Stomach (tissue), 9 donors: ENCODE data around the gene AIF1L. TPM values are rescaled to one million over a fixed set of nuclear protein-coding genes. Genes with fewer than 3 reads are reported as not detected.

ENCODE experiments used
- DNase-seq, 2 donors: peaks; one replicate each; pipeline versions ENCODE4 v3.0.0 to v3.0.0-alpha.2; 2013 to 2019
- H3K27ac ChIP-seq, 5 donors: fragments of 200-600 bp in 4 of 5; sonication (generic) in 4 of 5; one replicate each; pipeline ENCODE4 v1.5.1; 2013 to 2019; ENCODE audit warnings: mild to moderate bottlenecking in 1 of 5, moderate library complexity in 1 of 5
- H3K27me3 ChIP-seq, 3 donors: fragments of 200-600 bp; sonication (generic); one replicate each; pipeline ENCODE4 v1.5.1; 2017 to 2019; ENCODE audit warnings: mixed run types in 1 of 3
- H3K36me3 ChIP-seq, 4 donors: fragments of 200-600 bp; sonication (generic); 1 replicate in 3 of 4; 2 replicates in 1 of 4; pipeline ENCODE4 v1.5.1; 2016 to 2019
- H3K4me1 ChIP-seq, 4 donors: fragments of 200-600 bp; sonication (generic); one replicate each; pipeline ENCODE4 v1.5.1; 2016 to 2019
- H3K4me3 ChIP-seq, 4 donors: fragments of 200-600 bp; sonication (generic) in 3 of 4; one replicate each; pipeline ENCODE4 v1.5.1; 2016 to 2019; ENCODE audit warnings: mild to moderate bottlenecking in 1 of 4
- H3K9me3 ChIP-seq, 4 donors: fragments of 200-600 bp; sonication (generic); one replicate each; pipeline ENCODE4 v1.5.1; 2016 to 2019
- EP300 ChIP-seq: sonication (generic); formaldehyde crosslinking; IDR thresholded peaks from one replicate; pipeline ENCODE4 v1.6.1; 2017; ENCODE audit warnings: antibody characterized with exemption
- POLR2A ChIP-seq, 4 donors: fragments of 450-650 bp; IDR thresholded peaks; one replicate each; pipeline ENCODE4 v1.6.1; 2016; ENCODE audit warnings: antibody characterized with exemption in 4 of 4, control low read depth in 2 of 4, mild to moderate bottlenecking in 1 of 4, moderate library complexity in 1 of 4
- POLR2AphosphoS5 ChIP-seq, 3 donors: sonication (generic); formaldehyde crosslinking; IDR thresholded peaks; one replicate each; pipeline ENCODE4 v1.6.1; 2016; ENCODE audit warnings: antibody characterized with exemption in 3 of 3
- WGBS, 5 donors: extraction: QIAGEN DNeasy Blood & Tissue Kit in 3 of 5; methylation state at CpG; one replicate each; pipeline versions ENCODE4 v1.1.5 to v1.1.7; 2013 to 2018; 5-methylcytosine and 5-hydroxymethylcytosine counted together
- intact Hi-C: fragments of 100-400 bp; cut with DNase I; formaldehyde crosslinking; loops from one replicate; pipeline ENCODE4 v1.15.1; 2023; ENCODE audit warnings: low total_unique reads
- polyA plus RNA-seq, 3 donors: library from polyadenylated mRNA; stranded (reverse); fragments of 200-250 nt; gene quantifications; one replicate each; pipeline ENCODE4 v1.2.3, GENCODE V29; 2013
- total RNA-seq, 5 donors: library from RNA; depleted of rRNA; stranded (reverse); fragments of >200 nt; gene quantifications; one replicate each; pipeline versions ENCODE4 v1.1.0 to v1.2.3, GENCODE V29; 2014 to 2016
- TF ChIP-seq, protein P1 (sequence below), 7 experiments: fragments of 450-650 bp in 4 of 7; fragments of 200-600 bp in 3 of 7; sonication (generic) in 3 of 7; IDR thresholded peaks; one replicate each; pipeline ENCODE4 v1.5.1; 2016 to 2019; ENCODE audit warnings: antibody characterized with exemption in 7 of 7, control low read depth in 2 of 7, mild to moderate bottlenecking in 1 of 7
- donor health status: healthy with polysubstance abuse.
- donor health status: Bipolar disorder and iron deficiency.
- donor health status: healthy.

AIF1L gene
- total and polyA plus RNA-seq, 8 donors, result 1.2 to 18.4 (median 9.0) TPM; not detected in 2

DNA sequence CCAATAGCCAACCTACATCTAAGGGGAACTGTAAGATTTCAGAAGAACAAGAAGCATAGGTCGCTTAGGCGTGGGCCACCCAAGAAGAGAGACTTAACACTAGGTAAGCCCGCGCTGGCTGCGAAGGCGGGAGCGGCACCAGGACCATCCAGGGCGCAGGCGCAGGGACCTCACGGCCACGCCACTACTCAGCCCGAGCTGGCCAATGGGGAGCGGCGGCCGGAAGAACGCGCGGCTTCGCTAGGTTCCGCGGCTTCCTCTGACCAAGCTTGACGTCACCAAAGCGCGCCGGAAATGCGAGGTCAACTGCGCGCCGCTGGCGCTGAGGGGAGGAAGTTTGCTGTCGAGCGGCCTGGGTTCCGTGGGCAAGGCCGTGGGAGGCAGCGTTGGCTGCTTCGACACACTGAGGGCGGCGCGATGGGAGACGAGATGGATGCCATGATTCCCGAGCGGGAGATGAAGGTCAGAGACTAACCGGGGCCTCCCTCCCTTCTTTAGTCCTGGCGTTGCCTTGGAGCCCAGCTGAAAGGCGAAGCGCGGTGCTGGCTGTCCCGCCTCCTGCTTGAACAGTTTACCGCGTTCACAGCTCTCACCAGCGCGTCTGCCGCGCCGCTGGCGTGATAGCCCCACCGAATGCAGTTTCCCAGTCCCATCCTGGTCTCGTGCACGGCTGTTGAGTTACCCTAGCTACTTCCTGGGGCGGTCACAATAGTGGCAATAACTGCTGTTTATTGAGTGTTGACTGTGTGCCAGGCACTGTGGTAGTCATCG, 29.1 kb downstream of the AIF1L start, which contains the start of gene NUP214:
Gene NUP214 (plus strand): TSS at position 299 of the 771 bp plus-strand sequence. CDS start 119 bp downstream, at position 418.
- H3K36me3 ChIP-seq, result peaks cover 28 to 37% (median 35%) of the 10 kb centered on the region in 4 donors
- no peaks in the 10 kb centered on the region for H3K27me3 ChIP-seq
- intact Hi-C loops, result no loop called here
- peak within 1 kb of the TSS; percentile 90 to 98 (median 95) for H3K4me3 ChIP-seq
- peak; percentile 100 for DNase-seq
- WGBS, 5 donors, result 0 to 1% (median 0%) methylated on average over 31 to 61 of the region's 61 CpGs
- H3K9me3 ChIP-seq, result no peaks in the 10 kb centered on the region
- peak within 1 kb of the TSS; percentile 84 to 93 (median 92) for H3K27ac ChIP-seq
- peaks cover 21 to 31% (median 24%) of the 10 kb centered on the region in 4 donors for H3K4me1 ChIP-seq
- TF ChIP-seq POLR2A (IDR thresholded peaks at IDR 0.05) (peak in 2 of 4 donors; percentile 25 to 82), POLR2AphosphoS5 (IDR thresholded peaks at IDR 0.05) (peak; percentile 97 to 99 (median 98)), EP300 (no peak)
- TF ChIP-seq, protein P1, sequence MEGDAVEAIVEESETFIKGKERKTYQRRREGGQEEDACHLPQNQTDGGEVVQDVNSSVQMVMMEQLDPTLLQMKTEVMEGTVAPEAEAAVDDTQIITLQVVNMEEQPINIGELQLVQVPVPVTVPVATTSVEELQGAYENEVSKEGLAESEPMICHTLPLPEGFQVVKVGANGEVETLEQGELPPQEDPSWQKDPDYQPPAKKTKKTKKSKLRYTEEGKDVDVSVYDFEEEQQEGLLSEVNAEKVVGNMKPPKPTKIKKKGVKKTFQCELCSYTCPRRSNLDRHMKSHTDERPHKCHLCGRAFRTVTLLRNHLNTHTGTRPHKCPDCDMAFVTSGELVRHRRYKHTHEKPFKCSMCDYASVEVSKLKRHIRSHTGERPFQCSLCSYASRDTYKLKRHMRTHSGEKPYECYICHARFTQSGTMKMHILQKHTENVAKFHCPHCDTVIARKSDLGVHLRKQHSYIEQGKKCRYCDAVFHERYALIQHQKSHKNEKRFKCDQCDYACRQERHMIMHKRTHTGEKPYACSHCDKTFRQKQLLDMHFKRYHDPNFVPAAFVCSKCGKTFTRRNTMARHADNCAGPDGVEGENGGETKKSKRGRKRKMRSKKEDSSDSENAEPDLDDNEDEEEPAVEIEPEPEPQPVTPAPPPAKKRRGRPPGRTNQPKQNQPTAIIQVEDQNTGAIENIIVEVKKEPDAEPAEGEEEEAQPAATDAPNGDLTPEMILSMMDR (IDR thresholded peaks at IDR 0.05), result peak in 1 of 7 experiments; percentile 35

DNA sequence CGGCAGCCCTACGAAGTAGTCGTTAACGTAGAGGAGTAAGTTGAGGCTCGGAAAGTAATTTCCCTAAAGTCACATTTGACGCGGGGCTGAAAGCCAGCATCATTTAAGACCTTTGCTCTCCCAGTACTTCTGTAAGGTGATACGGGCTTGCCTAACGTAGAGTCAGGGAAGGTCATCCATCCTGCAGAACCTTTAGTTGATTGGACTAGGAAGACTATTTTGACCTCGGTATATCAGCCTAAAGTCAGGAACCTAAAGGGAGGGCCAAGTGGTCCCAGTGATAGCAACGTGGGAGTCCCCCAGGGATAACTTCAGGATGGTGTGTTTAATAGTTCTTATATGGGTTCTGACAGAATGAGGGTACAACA, 29.7 kb downstream of the AIF1L start:
- DNase-seq, result no peak
- 0 to 1% (median 0%) methylated on average over 11 of the region's 11 CpGs for WGBS, 5 donors
- intact Hi-C loops, result no loop called here

DNA sequence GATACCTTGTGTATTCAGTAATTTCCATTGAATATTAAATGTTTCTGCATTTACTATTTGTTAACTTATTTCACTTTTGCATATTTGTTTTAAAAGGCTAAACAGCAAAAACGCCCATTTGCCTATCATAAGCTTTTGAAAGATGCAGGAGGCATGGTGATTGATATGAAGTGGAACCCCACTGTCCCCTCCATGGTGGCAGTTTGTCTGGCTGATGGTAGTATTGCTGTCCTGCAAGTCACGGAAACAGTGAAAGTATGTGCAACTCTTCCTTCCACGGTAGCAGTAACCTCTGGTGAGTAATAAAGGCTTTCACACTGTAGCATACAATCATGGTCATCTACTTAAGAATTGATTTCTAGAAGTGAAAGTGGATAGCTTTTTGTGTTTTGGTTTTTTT, 32.9 kb downstream of the AIF1L start:
- 73 to 86% (median 80%) methylated on average over 3 of the region's 3 CpGs for WGBS, 5 donors

More for the DNA sequence above, 29.7 kb downstream of the AIF1L start:
- H3K36me3 ChIP-seq, result peaks cover 30 to 43% (median 38%) of the 10 kb centered on the region in 4 donors
- TF ChIP-seq POLR2A (IDR thresholded peaks at IDR 0.05), result no peak
- TF ChIP-seq, protein P1 (IDR thresholded peaks at IDR 0.05), result no peak
- TF ChIP-seq POLR2AphosphoS5 (IDR thresholded peaks at IDR 0.05), result no peak
- no peak for TF ChIP-seq EP300
- peak overlapping the region; percentile 84 to 93 (median 92) for H3K27ac ChIP-seq
- no peaks in the 10 kb centered on the region for H3K9me3 ChIP-seq
- peak overlapping the region; percentile 90 to 98 (median 95) for H3K4me3 ChIP-seq
- H3K27me3 ChIP-seq, result no peaks in the 10 kb centered on the region
- peaks cover 21 to 31% (median 24%) of the 10 kb centered on the region in 4 donors for H3K4me1 ChIP-seq

DNA sequence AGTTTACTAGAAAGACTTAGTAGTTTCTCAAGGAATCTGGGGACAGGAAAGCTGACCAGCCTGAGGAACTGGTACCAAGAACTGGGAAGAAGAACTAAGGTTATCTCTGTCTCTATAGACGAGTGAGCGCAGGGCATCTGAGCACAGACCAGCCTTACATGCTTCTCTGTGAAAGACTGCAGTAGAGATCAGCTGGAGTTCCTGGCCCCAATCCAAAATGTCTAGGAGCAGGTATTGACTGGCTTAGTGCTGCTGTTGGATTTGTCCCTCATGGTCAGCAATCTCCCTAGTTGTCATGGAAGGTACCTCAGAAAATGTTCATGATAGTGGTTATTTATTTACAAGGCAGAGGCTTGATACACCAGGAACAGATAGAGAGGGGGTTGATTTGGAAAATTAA, 42.3 kb downstream of the AIF1L start:
- no peaks in the 10 kb centered on the region for H3K9me3 ChIP-seq
- intact Hi-C loops, result no loop called here
- no peak overlapping the region for H3K4me3 ChIP-seq
- TF ChIP-seq POLR2AphosphoS5 (IDR thresholded peaks at IDR 0.05), result no peak
- TF ChIP-seq EP300, result no peak
- no peak for TF ChIP-seq POLR2A (IDR thresholded peaks at IDR 0.05)
- TF ChIP-seq, protein P1 (IDR thresholded peaks at IDR 0.05), result no peak
- H3K4me1 ChIP-seq, result no peaks in the 10 kb centered on the region
- DNase-seq, result peak in 1 of 2 donors; percentile 47
- no peaks in the 10 kb centered on the region for H3K27me3 ChIP-seq
- H3K27ac ChIP-seq, result no peak overlapping the region
- H3K36me3 ChIP-seq, result peaks cover 77 to 100% (median 96%) of the 10 kb centered on the region in 4 donors
- WGBS, 5 donors, result 87 to 97% (median 92%) methylated on average over 2 of the region's 2 CpGs

More for the DNA sequence above, 32.9 kb downstream of the AIF1L start:
- Histone ChIP-seq H3K27me3 (no peaks in the 10 kb centered on the region), H3K4me1 (peaks cover 21 to 31% (median 24%) of the 10 kb centered on the region in 4 donors), H3K9me3 (no peaks in the 10 kb centered on the region), H3K27ac (no peak overlapping the region), H3K4me3 (no peak overlapping the region), H3K36me3 (peaks cover 54 to 74% (median 70%) of the 10 kb centered on the region in 4 donors)
- TF ChIP-seq POLR2A (IDR thresholded peaks at IDR 0.05) (no peak), EP300 (no peak), POLR2AphosphoS5 (IDR thresholded peaks at IDR 0.05) (no peak)
- TF ChIP-seq, protein P1 (IDR thresholded peaks at IDR 0.05), result no peak
- intact Hi-C loops, result no loop called here
- DNase-seq, result no peak
